GM21529 (cell line): ENCODE measurements around the gene PRKCZ.

ENCODE experiments used
- ATAC-seq: cut with Tn5 transposase; IDR thresholded peaks from one replicate; pipeline ENCODE4 v1.9.1; 2021; ENCODE audit not compliant: unreplicated experiment

The PRKCZ gene

GRCh38 chr1:2204415-2205190, 154.4 kb downstream of the PRKCZ start:
- peak; percentile 41 for ATAC-seq

- ATAC-seq, result peak; percentile 63
These were observed 155.2 kb downstream of the PRKCZ start for GRCh38 chr1:2205191-2205952.

GRCh38 chr1:2206813-2207487, 156.7 kb downstream of the PRKCZ start:
- ATAC-seq, result no peak

GRCh38 chr1:2208309-2209239, 158.4 kb downstream of the PRKCZ start:
- no peak for ATAC-seq

GRCh38 chr1:2209400-2210083, 159.3 kb downstream of the PRKCZ start:
- ATAC-seq, result no peak

- no peak for ATAC-seq
These were observed 160.0 kb downstream of the PRKCZ start for GRCh38 chr1:2210084-2210653.

- no peak for ATAC-seq
These were observed 160.6 kb downstream of the PRKCZ start for GRCh38 chr1:2210786-2211185.

GRCh38 chr1:2212274-2212531, 162.0 kb downstream of the PRKCZ start:
- ATAC-seq, result no peak

GRCh38 chr1:2212532-2213491, 162.6 kb downstream of the PRKCZ start:
- ATAC-seq, result no peak

GRCh38 chr1:2213576-2214505, 163.6 kb downstream of the PRKCZ start:
- no peak for ATAC-seq

GRCh38 chr1:2214541-2215241, 164.5 kb downstream of the PRKCZ start:
- ATAC-seq, result no peak

GRCh38 chr1:2215329-2215728, 165.1 kb downstream of the PRKCZ start:
- ATAC-seq, result no peak

- no peak for ATAC-seq
These were observed 165.9 kb downstream of the PRKCZ start for GRCh38 chr1:2215909-2216766.

- no peak for ATAC-seq
These were observed 166.5 kb downstream of the PRKCZ start for GRCh38 chr1:2216767-2217058.

- ATAC-seq, result no peak
These were observed 171.1 kb downstream of the PRKCZ start for GRCh38 chr1:2221271-2221670.

- no peak for ATAC-seq
These were observed 174.0 kb downstream of the PRKCZ start for GRCh38 chr1:2224170-2224584.
